K562 (cell line): ENCODE data around the gene MARK3. TPM values are rescaled to one million over a fixed set of nuclear protein-coding genes. Genes with fewer than 3 reads are reported as not detected.

ENCODE experiments used
- ATF7 ChIP-seq: fragments of 450-650 bp; IDR thresholded peaks from 2 replicates; pipeline ENCODE4 v1.7.1; 2014; ENCODE audit warnings: mild to moderate bottlenecking, moderate library complexity
- EP300 ChIP-seq: IDR thresholded peaks from 2 replicates; pipeline ENCODE4 v1.6.1; 2012; ENCODE audit warnings: low read length, improper control_type of control experiment
- GABPB2 ChIP-seq: fragments of 250-450 bp; sonication (Bioruptor Pico); conservative IDR thresholded peaks from 2 replicates; pipeline ENCODE4 v1.5.1; 2021; ENCODE audit warnings: mild to moderate bottlenecking
- GATAD2B ChIP-seq: fragments of 450-650 bp; IDR thresholded peaks from 2 replicates; pipeline ENCODE4 v1.6.1; 2017; ENCODE audit warnings: mild to moderate bottlenecking, borderline replicate concordance
- HDAC1 ChIP-seq, 2 experiments: fragments of 450-650 bp; IDR thresholded peaks; 2 replicates each; pipeline ENCODE4 v1.6.1; 2016 to 2017; ENCODE audit warnings: inconsistent platforms in 1 of 2, mild to moderate bottlenecking in 1 of 2, moderate library complexity in 1 of 2
- HDAC2 ChIP-seq: fragments of 450-650 bp; IDR thresholded peaks from 2 replicates; pipeline ENCODE4 v1.6.1; 2016; ENCODE audit warnings: mild to moderate bottlenecking
- HNRNPK ChIP-seq: fragments of 200-400 bp; formaldehyde crosslinking; IDR thresholded peaks from one replicate; pipeline ENCODE4 v1.6.1; 2018; ENCODE audit warnings: mild to moderate bottlenecking, low read depth, low read length; ENCODE audit not compliant: poor library complexity, severe bottlenecking
- HNRNPL ChIP-seq: fragments of 200-400 bp; formaldehyde crosslinking; IDR thresholded peaks from 2 replicates; pipeline ENCODE4 v1.6.1; 2017; ENCODE audit warnings: low read depth, mild to moderate bottlenecking, low read length
- KDM1A ChIP-seq, 2 experiments: fragments of 450-650 bp; IDR thresholded peaks; 2 replicates each; pipeline ENCODE4 v1.6.1; 2016; ENCODE audit warnings: mild to moderate bottlenecking in 2 of 2
- KDM2B ChIP-seq: fragments of 250-450 bp; sonication (Bioruptor Pico); IDR thresholded peaks from 2 replicates; pipeline ENCODE4 v1.8.0; 2021; ENCODE audit warnings: mild to moderate bottlenecking, moderate library complexity
- KDM4B ChIP-seq, 2 experiments: fragments of 450-650 bp in 1 of 2; sonication (generic) in 1 of 2; IDR thresholded peaks; 2 replicates each; pipeline ENCODE4 v1.6.1; 2016 to 2017; ENCODE audit warnings: borderline replicate concordance in 2 of 2, antibody characterized with exemption in 1 of 2, low read depth in 1 of 2, mild to moderate bottlenecking in 1 of 2
- KLF13 ChIP-seq: fragments of 450-650 bp; IDR thresholded peaks from 2 replicates; pipeline ENCODE4 v1.6.1; 2016; ENCODE audit warnings: missing genetic modification characterization, low read depth, mild to moderate bottlenecking, missing compliant biosample characterization, moderate library complexity, borderline replicate concordance
- MCM7 ChIP-seq, 2 experiments: fragments of 450-650 bp; IDR thresholded peaks; 2 replicates each; pipeline ENCODE4 v1.6.1; 2016 to 2018
- NELFE ChIP-seq: IDR thresholded peaks from 2 replicates; pipeline ENCODE4 v1.6.1; 2011; ENCODE audit warnings: mild to moderate bottlenecking; ENCODE audit not compliant: insufficient read depth, insufficient read length
- OTX1 ChIP-seq: fragments of 450-650 bp; formaldehyde crosslinking; IDR thresholded peaks from 2 replicates; pipeline ENCODE4 v1.4.0; 2022; ENCODE audit warnings: mild to moderate bottlenecking
- PHTF2 ChIP-seq: fragments of 250-450 bp; sonication (Bioruptor Pico); IDR thresholded peaks from 2 replicates; pipeline ENCODE4 v1.5.0; 2021; ENCODE audit warnings: mild to moderate bottlenecking
- RAD21 ChIP-seq, 2 experiments: fragments of 250-450 bp in 1 of 2; fragments of 450-650 bp in 1 of 2; sonication (Bioruptor Pico) in 1 of 2; formaldehyde crosslinking in 1 of 2; IDR thresholded peaks in 1 of 2; conservative IDR thresholded peaks in 1 of 2; 2 replicates each; pipeline versions ENCODE4 v1.4.0 to v1.8.0; 2020 to 2022; ENCODE audit warnings: mild to moderate bottlenecking in 2 of 2, moderate library complexity in 1 of 2
- SAFB ChIP-seq: fragments of 200-400 bp; formaldehyde crosslinking; IDR thresholded peaks from 2 replicates; pipeline ENCODE4 v1.6.1; 2017; ENCODE audit warnings: low read depth, low read length, borderline replicate concordance
- SAFB2 ChIP-seq: fragments of 200-400 bp; formaldehyde crosslinking; IDR thresholded peaks from 2 replicates; pipeline ENCODE4 v1.6.1; 2018; ENCODE audit warnings: borderline replicate concordance, low read length, low read depth, moderate library complexity; ENCODE audit not compliant: severe bottlenecking
- SMARCE1 ChIP-seq: fragments of 450-650 bp; IDR thresholded peaks from 2 replicates; pipeline ENCODE4 v1.7.1; 2016; ENCODE audit warnings: mild to moderate bottlenecking
- TAL1 ChIP-seq: fragments of 450-650 bp; IDR thresholded peaks from 2 replicates; pipeline ENCODE4 v1.6.1; 2016; ENCODE audit warnings: mild to moderate bottlenecking
- TCFL5 ChIP-seq: fragments of 250-450 bp; sonication (Bioruptor Pico); conservative IDR thresholded peaks from 2 replicates; pipeline ENCODE4 v1.6.1; 2021; ENCODE audit warnings: mild to moderate bottlenecking, moderate library complexity, matching md5 sums
- ZFX ChIP-seq: sonication (generic); formaldehyde crosslinking; IDR thresholded peaks from 2 replicates; pipeline ENCODE4 v1.8.0; 2022; ENCODE audit warnings: mild to moderate bottlenecking, missing genetic modification reagents, moderate library complexity
- ZNF197 ChIP-seq: fragments of 200-800 bp; sonication (Bioruptor generic); IDR thresholded peaks from 2 replicates; pipeline ENCODE4 v1.6.1; 2016; ENCODE audit warnings: low read depth, missing genetic modification characterization, missing compliant biosample characterization
- ZNF239 ChIP-seq: fragments of 250-450 bp; sonication (Bioruptor Pico); IDR thresholded peaks from 2 replicates; pipeline ENCODE4 v1.4.0; 2020; ENCODE audit warnings: mild to moderate bottlenecking
- polyA plus RNA-seq, 8 experiments: library from polyadenylated mRNA; depleted of rRNA in 4 of 8; stranded (reverse) in 5 of 8; unstranded in 3 of 8; fragments of >200 nt; fragmentation: Nextera tagmentation in 2 of 8; fragmentation: Illumina TruSeq in 1 of 8; extraction: Ambion mirVana in 2 of 8; extraction: Trizol in 1 of 8; gene quantifications; 2 replicates each; pipeline versions ENCODE4 v1.2.1 to v1.2.3, GENCODE V29; 2011 to 2014; ENCODE audit warnings: inconsistent platforms in 1 of 8, missing spikeins in 1 of 8
- total RNA-seq, 7 experiments: library from RNA; depleted of rRNA in 6 of 7; stranded (reverse); fragments of >200 nt in 6 of 7; fragmentation: Illumina TruSeq in 2 of 7; extraction: Trizol in 2 of 7; gene quantifications; 2 replicates each; pipeline versions ENCODE4 v1.2.1 to v1.2.3, GENCODE V29; 2011 to 2021; ENCODE audit warnings: low replicate concordance in 1 of 7
- TF ChIP-seq, protein P1 (sequence below): fragments of 450-650 bp; formaldehyde crosslinking; IDR thresholded peaks from 2 replicates; pipeline ENCODE4 v1.4.0; 2020; ENCODE audit warnings: mild to moderate bottlenecking, moderate library complexity
- TF ChIP-seq, protein P2 (sequence below): sonication (generic); formaldehyde crosslinking; IDR thresholded peaks from 2 replicates; pipeline ENCODE4 v1.8.0; 2022; ENCODE audit warnings: missing genetic modification reagents, mild to moderate bottlenecking, borderline replicate concordance

The MARK3 gene
- total and polyA plus RNA-seq, 9 of the 15 experiments (the other 6 are each of a cell fraction or from before 2014, with no cell fraction given): 10.1 to 68.7 (median 56.3) TPM

- TF ChIP-seq ZFX (CRISPR knock-in tag): no peak; the same call in 1 of the 2 replicates
- TF ChIP-seq, protein P1, sequence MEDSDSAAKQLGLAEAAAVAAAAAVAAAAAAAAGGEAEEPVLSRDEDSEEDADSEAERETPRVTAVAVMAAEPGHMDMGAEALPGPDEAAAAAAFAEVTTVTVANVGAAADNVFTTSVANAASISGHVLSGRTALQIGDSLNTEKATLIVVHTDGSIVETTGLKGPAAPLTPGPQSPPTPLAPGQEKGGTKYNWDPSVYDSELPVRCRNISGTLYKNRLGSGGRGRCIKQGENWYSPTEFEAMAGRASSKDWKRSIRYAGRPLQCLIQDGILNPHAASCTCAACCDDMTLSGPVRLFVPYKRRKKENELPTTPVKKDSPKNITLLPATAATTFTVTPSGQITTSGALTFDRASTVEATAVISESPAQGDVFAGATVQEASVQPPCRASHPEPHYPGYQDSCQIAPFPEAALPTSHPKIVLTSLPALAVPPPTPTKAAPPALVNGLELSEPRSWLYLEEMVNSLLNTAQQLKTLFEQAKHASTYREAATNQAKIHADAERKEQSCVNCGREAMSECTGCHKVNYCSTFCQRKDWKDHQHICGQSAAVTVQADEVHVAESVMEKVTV (CRISPR knock-in tag): no peak
- TF ChIP-seq OTX1: no peak
- TF ChIP-seq ZNF239: no peak
- TF ChIP-seq SAFB: no peak
- TF ChIP-seq HDAC1 (IDR thresholded peaks at IDR 0.05): no peak
- peak; percentile 45; the same call in 1 of the 2 replicates for TF ChIP-seq SMARCE1
- TF ChIP-seq EP300: peak; percentile 33; the same call in 1 of the 2 replicates
- TF ChIP-seq KDM4B (IDR thresholded peaks at IDR 0.05; ENCODE audit: borderline replicate concordance in 2 of 2, low read depth in 1 of 2): no peak
- TF ChIP-seq ZNF197 (CRISPR knock-in tag): no peak
- TF ChIP-seq RAD21 (CRISPR knock-in tag; conservative IDR thresholded peaks at IDR 0.05 in 1 of 2, IDR thresholded peaks at IDR 0.05 in 1 of 2): no peak
- TF ChIP-seq HNRNPK: no peak
- TF ChIP-seq NELFE: no peak
- no peak for TF ChIP-seq KDM1A (IDR thresholded peaks at IDR 0.05)
- TF ChIP-seq HNRNPL: no peak
- TF ChIP-seq, protein P2, sequence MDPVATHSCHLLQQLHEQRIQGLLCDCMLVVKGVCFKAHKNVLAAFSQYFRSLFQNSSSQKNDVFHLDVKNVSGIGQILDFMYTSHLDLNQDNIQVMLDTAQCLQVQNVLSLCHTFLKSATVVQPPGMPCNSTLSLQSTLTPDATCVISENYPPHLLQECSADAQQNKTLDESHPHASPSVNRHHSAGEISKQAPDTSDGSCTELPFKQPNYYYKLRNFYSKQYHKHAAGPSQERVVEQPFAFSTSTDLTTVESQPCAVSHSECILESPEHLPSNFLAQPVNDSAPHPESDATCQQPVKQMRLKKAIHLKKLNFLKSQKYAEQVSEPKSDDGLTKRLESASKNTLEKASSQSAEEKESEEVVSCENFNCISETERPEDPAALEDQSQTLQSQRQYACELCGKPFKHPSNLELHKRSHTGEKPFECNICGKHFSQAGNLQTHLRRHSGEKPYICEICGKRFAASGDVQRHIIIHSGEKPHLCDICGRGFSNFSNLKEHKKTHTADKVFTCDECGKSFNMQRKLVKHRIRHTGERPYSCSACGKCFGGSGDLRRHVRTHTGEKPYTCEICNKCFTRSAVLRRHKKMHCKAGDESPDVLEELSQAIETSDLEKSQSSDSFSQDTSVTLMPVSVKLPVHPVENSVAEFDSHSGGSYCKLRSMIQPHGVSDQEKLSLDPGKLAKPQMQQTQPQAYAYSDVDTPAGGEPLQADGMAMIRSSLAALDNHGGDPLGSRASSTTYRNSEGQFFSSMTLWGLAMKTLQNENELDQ: no peak
- TF ChIP-seq HDAC2: no peak; the same call in 1 of the 2 replicates
- TF ChIP-seq MCM7 (IDR thresholded peaks at IDR 0.05): no peak
- no peak for TF ChIP-seq SAFB2
- 0 out of 2 replicates have a peak, but pooled peaks have one; percentile 18 for TF ChIP-seq GATAD2B
- TF ChIP-seq TAL1: no peak
- no peak for TF ChIP-seq KDM2B (CRISPR knock-in tag)
- TF ChIP-seq ATF7: no peak
- TF ChIP-seq PHTF2: no peak
- TF ChIP-seq KLF13 (tag): no peak
- no peak for TF ChIP-seq GABPB2
- TF ChIP-seq TCFL5 (CRISPR knock-in tag): no peak
Measured at GRCh38 chr14:103519043-103519836, 134.0 kb downstream of the MARK3 start (continued).
